ENCODE results near the gene RPL27A. TPM values are rescaled to one million over a fixed set of nuclear protein-coding genes. Genes with fewer than 3 reads are reported as not detected.

RPL27A gene
- total RNA-seq, 4 donors from 2014 or later, result 913 to 2,100 (median 1,383) TPM

GRCh38 chr11:8706673-8707432 lies 24.3 kb downstream of the RPL27A start:
- DNase-seq (ENCODE audit: low spot score in 2 of 2), result no peak
- H3K4me3 ChIP-seq (ENCODE audit: low read depth, poor library complexity, severe bottlenecking), result no peak overlapping the region
- intact Hi-C loops (cut with DNase I; ENCODE audit: low total_unique reads), result no loop called here
- TF ChIP-seq CTCF (IDR thresholded peaks at IDR 0.05), result no peak
- no peak for TF ChIP-seq POLR2A (IDR thresholded peaks at IDR 0.05)
- WGBS, 2 donors, result 88 to 92% methylated on average over 13 to 14 of the region's 14 CpGs

GRCh38 chr11:8707541-8708191 lies 25.1 kb downstream of the RPL27A start:
- WGBS, 2 donors, result 46 to 51% methylated on average over 10 of the region's 10 CpGs
- intact Hi-C loops (cut with DNase I; ENCODE audit: low total_unique reads), result no loop called here
- H3K4me3 ChIP-seq (ENCODE audit: low read depth, poor library complexity, severe bottlenecking), result no peak overlapping the region
- TF ChIP-seq CTCF (IDR thresholded peaks at IDR 0.05) (no peak), POLR2A (IDR thresholded peaks at IDR 0.05) (no peak)
- peak in 1 of 2 donors; percentile 56 for DNase-seq (ENCODE audit: low spot score in 2 of 2)

GRCh38 chr11:8709002-8709672 lies 26.5 kb downstream of the RPL27A start:
- intact Hi-C loops (cut with DNase I; ENCODE audit: low total_unique reads), result no loop called here
- peak; percentile 74 to 95 for DNase-seq (ENCODE audit: low spot score in 2 of 2)

GRCh38 chr11:8709777-8710176 lies 27.2 kb downstream of the RPL27A start:
- 89 to 92% methylated on average over 4 of the region's 4 CpGs for WGBS, 2 donors
- intact Hi-C loops (cut with DNase I; ENCODE audit: low total_unique reads), result no loop called here
- TF ChIP-seq POLR2A (IDR thresholded peaks at IDR 0.05) (no peak), CTCF (IDR thresholded peaks at IDR 0.05) (no peak)
- H3K4me3 ChIP-seq (ENCODE audit: low read depth, poor library complexity, severe bottlenecking), result no peak overlapping the region
- DNase-seq (ENCODE audit: low spot score in 2 of 2), result no peak

More at GRCh38 chr11:8709002-8709672, 26.5 kb downstream of the RPL27A start:
- WGBS, 2 donors, result 32 to 41% methylated on average over 10 to 12 of the region's 12 CpGs
- no peak overlapping the region for H3K4me3 ChIP-seq (ENCODE audit: low read depth, poor library complexity, severe bottlenecking)
- TF ChIP-seq POLR2A (IDR thresholded peaks at IDR 0.05) (no peak), CTCF (IDR thresholded peaks at IDR 0.05) (no peak)

GRCh38 chr11:8711895-8712442 lies 29.4 kb downstream of the RPL27A start:
- no peak for DNase-seq (ENCODE audit: low spot score in 2 of 2)
- intact Hi-C loops (cut with DNase I; ENCODE audit: low total_unique reads), result no loop called here
- TF ChIP-seq CTCF (IDR thresholded peaks at IDR 0.05) (no peak), POLR2A (IDR thresholded peaks at IDR 0.05) (no peak)
- 77 to 82% methylated on average over 5 of the region's 5 CpGs for WGBS, 2 donors
- H3K4me3 ChIP-seq (ENCODE audit: low read depth, poor library complexity, severe bottlenecking), result no peak overlapping the region

All from lower leg skin (tissue), 4 donors.